Fibroblast of lung (primary cell): Measurements from ENCODE around the gene NLGN1. TPM values are rescaled to one million over a fixed set of nuclear protein-coding genes. Genes with fewer than 3 reads are reported as not detected.
A peak's percentile ranks its signal among the peaks of the same experiment; 100 is the strongest.

ENCODE experiments used
- DNase-seq, 2 donors: peaks; one replicate each; pipeline versions ENCODE4 v3.0.0 to v3.0.0-alpha.2; 2010; ENCODE audit warnings: low read depth in 2 of 2
- H2AFZ ChIP-seq: 2 replicates; pipeline ENCODE4 v1.5.1; 2012; ENCODE audit warnings: low read length, control low read depth, inconsistent platforms
- H3K27ac ChIP-seq: 2 replicates; pipeline ENCODE4 v1.5.1; 2011; ENCODE audit warnings: low read length, control low read depth; ENCODE audit not compliant: insufficient read depth
- H3K27me3 ChIP-seq: 2 replicates; pipeline ENCODE4 v1.5.1; 2011; ENCODE audit warnings: mild to moderate bottlenecking, low read length; ENCODE audit not compliant: control insufficient read depth, insufficient read depth
- H3K36me3 ChIP-seq: 2 replicates; pipeline ENCODE4 v1.5.1; 2011; ENCODE audit warnings: low read length; ENCODE audit not compliant: control insufficient read depth, insufficient read depth
- H3K4me1 ChIP-seq: 2 replicates; pipeline ENCODE4 v1.5.1; 2011; ENCODE audit warnings: low read length; ENCODE audit not compliant: control insufficient read depth, insufficient read depth; ENCODE audit errors: extremely low read depth
- H3K4me2 ChIP-seq: 2 replicates; pipeline ENCODE4 v1.5.1; 2011; ENCODE audit warnings: low read length, control low read depth; ENCODE audit not compliant: insufficient read depth; ENCODE audit errors: extremely low read depth
- H3K4me3 ChIP-seq, 4 experiments: fragments of 200-600 bp in 1 of 4; sonication (generic) in 1 of 4; replicated peaks in 1 of 4; 2 replicates each; pipeline ENCODE4 v1.5.1; 2011 to 2016; ENCODE audit warnings: low read length in 4 of 4, low read depth in 3 of 4, mild to moderate bottlenecking in 3 of 4, control low read depth in 2 of 4, inconsistent platforms in 1 of 4, mixed read lengths in 1 of 4; ENCODE audit not compliant: insufficient read depth in 1 of 4; ENCODE audit errors: control extremely low read depth in 1 of 4
- H3K79me2 ChIP-seq: 2 replicates; pipeline ENCODE4 v1.5.1; 2012; ENCODE audit warnings: mild to moderate bottlenecking, low read length, inconsistent platforms; ENCODE audit not compliant: control insufficient read depth, insufficient read depth
- H3K9ac ChIP-seq: 2 replicates; pipeline ENCODE4 v1.5.1; 2011; ENCODE audit warnings: mild to moderate bottlenecking, low read length, control low read depth; ENCODE audit not compliant: insufficient read depth
- H3K9me3 ChIP-seq: 2 replicates; pipeline ENCODE4 v1.5.1; 2012; ENCODE audit warnings: low read depth, low read length; ENCODE audit not compliant: control insufficient read depth, insufficient read depth
- H4K20me1 ChIP-seq: 2 replicates; pipeline ENCODE4 v1.5.1; 2011; ENCODE audit warnings: low read length; ENCODE audit not compliant: control insufficient read depth, insufficient read depth; ENCODE audit errors: extremely low read depth
- EZH2 ChIP-seq: IDR thresholded peaks from 2 replicates; pipeline ENCODE4 v1.5.1; 2012; ENCODE audit warnings: low read length, control low read depth, mild to moderate bottlenecking; ENCODE audit errors: missing control alignments
- polyA plus RNA-seq, 2 donors: library from polyadenylated mRNA; depleted of rRNA in 1 of 2; stranded (reverse) in 1 of 2; unstranded in 1 of 2; fragments of >200 nt; gene quantifications; 2 replicates each; pipeline ENCODE4 v1.2.1, GENCODE V29; 2011 to 2012; ENCODE audit warnings: missing spikeins in 1 of 2
- total RNA-seq: library from RNA; depleted of rRNA; stranded (reverse); fragments of >200 nt; gene quantifications from 2 replicates; pipeline ENCODE4 v1.2.1, GENCODE V29; 2014
- TF ChIP-seq, protein P1 (sequence below), 2 donors: IDR thresholded peaks in 1 of 2; conservative IDR thresholded peaks in 1 of 2; 1 replicate in 1 of 2; 2 replicates in 1 of 2; pipeline ENCODE4 v1.5.1; 2011 to 2012; ENCODE audit warnings: low read length in 2 of 2, control low read depth in 1 of 2, inconsistent platforms in 1 of 2, low read depth in 1 of 2, mild to moderate bottlenecking in 1 of 2

NLGN1 gene
- total and polyA plus RNA-seq, 2 donors (not counting 1 experiment from before 2014, with no cell fraction given), result 0.61 to 2.1 TPM

DNA sequence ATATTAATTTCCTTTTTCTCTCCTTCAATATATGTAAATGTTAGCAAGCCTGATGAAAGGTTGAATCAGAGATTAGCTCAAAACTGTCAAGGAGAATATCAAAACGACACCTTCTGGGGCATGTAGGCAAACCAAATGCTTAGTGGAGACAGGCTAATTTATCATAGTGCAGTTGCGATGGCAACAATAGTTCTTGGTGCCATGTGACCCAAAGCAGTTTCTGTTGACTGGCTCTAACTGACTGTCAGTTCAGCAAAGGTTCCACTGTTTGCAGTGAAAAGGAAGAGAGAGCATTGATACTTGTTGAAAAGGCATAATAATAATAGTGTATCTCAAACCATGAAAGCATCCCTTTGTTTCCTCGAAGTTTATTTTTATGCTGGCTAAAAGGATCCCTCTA, 513.9 kb downstream of the NLGN1 start:
- no peak overlapping the region for H2AFZ ChIP-seq
- H3K27me3 ChIP-seq, result no peaks in the 10 kb centered on the region
- H3K9me3 ChIP-seq, result no peaks in the 10 kb centered on the region
- no peak overlapping the region for H3K4me3 ChIP-seq
- no peak overlapping the region for H3K27ac ChIP-seq
- no peak overlapping the region for H3K9ac ChIP-seq
- no peaks in the 10 kb centered on the region for H4K20me1 ChIP-seq
- H3K4me1 ChIP-seq, result no peaks in the 10 kb centered on the region
- no peak overlapping the region for H3K4me2 ChIP-seq
- H3K79me2 ChIP-seq, result no peaks in the 10 kb centered on the region
- TF ChIP-seq, protein P1, sequence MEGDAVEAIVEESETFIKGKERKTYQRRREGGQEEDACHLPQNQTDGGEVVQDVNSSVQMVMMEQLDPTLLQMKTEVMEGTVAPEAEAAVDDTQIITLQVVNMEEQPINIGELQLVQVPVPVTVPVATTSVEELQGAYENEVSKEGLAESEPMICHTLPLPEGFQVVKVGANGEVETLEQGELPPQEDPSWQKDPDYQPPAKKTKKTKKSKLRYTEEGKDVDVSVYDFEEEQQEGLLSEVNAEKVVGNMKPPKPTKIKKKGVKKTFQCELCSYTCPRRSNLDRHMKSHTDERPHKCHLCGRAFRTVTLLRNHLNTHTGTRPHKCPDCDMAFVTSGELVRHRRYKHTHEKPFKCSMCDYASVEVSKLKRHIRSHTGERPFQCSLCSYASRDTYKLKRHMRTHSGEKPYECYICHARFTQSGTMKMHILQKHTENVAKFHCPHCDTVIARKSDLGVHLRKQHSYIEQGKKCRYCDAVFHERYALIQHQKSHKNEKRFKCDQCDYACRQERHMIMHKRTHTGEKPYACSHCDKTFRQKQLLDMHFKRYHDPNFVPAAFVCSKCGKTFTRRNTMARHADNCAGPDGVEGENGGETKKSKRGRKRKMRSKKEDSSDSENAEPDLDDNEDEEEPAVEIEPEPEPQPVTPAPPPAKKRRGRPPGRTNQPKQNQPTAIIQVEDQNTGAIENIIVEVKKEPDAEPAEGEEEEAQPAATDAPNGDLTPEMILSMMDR (conservative IDR thresholded peaks at IDR 0.05 in 1 of 2, IDR thresholded peaks at IDR 0.05 in 1 of 2; ENCODE audit: low read depth in 1 of 2, low read length in 2 of 2), result no peak
- TF ChIP-seq EZH2, result no peak
- no peaks in the 10 kb centered on the region for H3K36me3 ChIP-seq
- peak in 1 of 2 donors; percentile 59 for DNase-seq

DNA sequence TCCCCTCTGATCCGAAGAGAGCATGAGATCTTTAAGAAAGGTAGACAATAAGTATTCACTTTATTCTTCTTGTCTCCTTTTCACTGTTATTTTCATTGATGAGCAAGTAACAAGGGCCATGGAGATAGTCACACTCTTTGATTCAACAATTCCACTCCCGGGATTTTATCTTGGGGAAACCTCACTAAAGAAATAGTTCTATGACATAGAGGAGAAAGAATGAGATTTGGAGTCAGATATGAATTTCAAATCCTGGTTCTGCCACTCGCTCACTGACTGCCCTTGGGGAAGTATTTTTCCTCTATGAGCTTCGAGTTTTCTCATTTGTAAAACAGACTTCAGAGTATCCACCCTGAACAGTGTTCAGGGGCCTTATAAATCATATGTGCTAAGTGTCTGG, 514.6 kb downstream of the NLGN1 start:
- H3K4me3 ChIP-seq, result no peak overlapping the region
- no peak overlapping the region for H3K9ac ChIP-seq
- H3K9me3 ChIP-seq, result no peaks in the 10 kb centered on the region
- H3K27ac ChIP-seq, result no peak overlapping the region
- no peaks in the 10 kb centered on the region for H3K79me2 ChIP-seq
- H4K20me1 ChIP-seq, result no peaks in the 10 kb centered on the region
- H2AFZ ChIP-seq, result no peak overlapping the region
- H3K36me3 ChIP-seq, result no peaks in the 10 kb centered on the region
- H3K4me1 ChIP-seq, result no peaks in the 10 kb centered on the region
- H3K4me2 ChIP-seq, result no peak overlapping the region
- no peaks in the 10 kb centered on the region for H3K27me3 ChIP-seq
- no peak for TF ChIP-seq EZH2
- TF ChIP-seq, protein P1 (conservative IDR thresholded peaks at IDR 0.05 in 1 of 2, IDR thresholded peaks at IDR 0.05 in 1 of 2; ENCODE audit: low read depth in 1 of 2, low read length in 2 of 2), result no peak
- DNase-seq, result peak in 1 of 2 donors; percentile 70

DNA sequence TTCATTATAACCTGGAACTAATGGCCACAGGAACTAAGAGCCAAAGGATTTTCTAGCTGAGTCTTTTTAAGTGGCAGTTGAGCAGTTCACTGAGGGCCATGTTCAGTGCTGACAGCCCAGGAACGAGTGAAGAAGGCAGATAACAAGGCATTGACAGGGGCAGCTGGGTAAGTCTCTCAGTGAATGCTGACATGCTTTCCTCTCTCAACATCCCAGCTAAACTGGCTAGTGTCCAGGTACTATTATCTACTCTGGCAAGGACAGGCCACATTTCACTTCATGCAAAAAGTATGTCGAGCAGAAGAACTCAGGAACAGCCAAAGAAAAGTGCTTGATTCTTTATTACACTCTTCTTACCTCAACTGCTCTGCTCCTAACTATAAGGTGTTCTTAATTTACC, 515.9 kb downstream of the NLGN1 start:
- Histone ChIP-seq H3K4me3 (no peak overlapping the region), H4K20me1 (no peaks in the 10 kb centered on the region), H3K36me3 (no peaks in the 10 kb centered on the region), H3K27ac (no peak overlapping the region), H3K27me3 (no peaks in the 10 kb centered on the region), H3K9me3 (no peaks in the 10 kb centered on the region), H3K4me2 (no peak overlapping the region), H3K4me1 (no peaks in the 10 kb centered on the region), H3K79me2 (no peaks in the 10 kb centered on the region), H2AFZ (no peak overlapping the region), H3K9ac (no peak overlapping the region)
- TF ChIP-seq, protein P1 (conservative IDR thresholded peaks at IDR 0.05 in 1 of 2, IDR thresholded peaks at IDR 0.05 in 1 of 2; ENCODE audit: low read depth in 1 of 2, low read length in 2 of 2), result no peak
- no peak for TF ChIP-seq EZH2
- DNase-seq, result peak; percentile 9 to 82
